ENCODE results near the gene RASA3. TPM values are rescaled to one million over a fixed set of nuclear protein-coding genes. Genes with fewer than 3 reads are reported as not detected.

The RASA3 gene
- total and polyA plus RNA-seq, 9 of the 15 experiments (the other 6 are each of a cell fraction or from before 2014, with no cell fraction given), result 0.72 to 25.3 (median 14.4) TPM

DNA sequence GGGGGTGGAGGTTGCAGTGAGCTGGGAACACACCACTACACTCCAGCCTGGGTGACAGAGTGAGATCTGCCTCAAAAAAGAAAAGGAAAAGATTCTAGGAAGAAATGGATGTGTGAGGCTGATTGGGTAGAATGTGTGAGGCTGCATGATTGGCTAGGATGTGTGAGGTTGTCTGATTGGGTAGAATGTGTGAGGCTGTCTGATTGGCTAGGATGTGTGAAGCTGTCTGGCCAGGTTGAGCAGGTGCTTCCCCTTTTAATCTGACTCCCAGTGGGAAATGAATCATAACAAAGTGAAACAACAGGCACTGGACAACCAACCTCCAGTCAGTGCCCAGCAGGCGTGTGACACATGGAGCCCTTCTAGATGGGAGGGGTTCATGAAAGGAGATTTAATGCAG lies 173.2 kb downstream of the RASA3 start (continued):
- TF ChIP-seq ZNF449 (CRISPR knock-in tag; IDR thresholded peaks at IDR 0.05), result no peak
- TF ChIP-seq YBX1 (IDR thresholded peaks at IDR 0.05), result no peak
- no peak for TF ChIP-seq PRPF4 (IDR thresholded peaks at IDR 0.05; ENCODE audit: insufficient read depth, low read depth, low read length, poor library complexity, severe bottlenecking)
- no peak for TF ChIP-seq HLTF (IDR thresholded peaks at IDR 0.05)
- TF ChIP-seq RBM22 (IDR thresholded peaks at IDR 0.05; ENCODE audit: low read depth, low read length, poor library complexity, severe bottlenecking), result no peak
- TF ChIP-seq ZBTB12 (CRISPR knock-in tag; IDR thresholded peaks at IDR 0.05), result no peak
- 0 out of 4 replicates have a peak, but pooled peaks of 1 of the 2 experiments have one; percentile 29 for TF ChIP-seq NRF1 (conservative IDR thresholded peaks at IDR 0.05 in 1 of 2, IDR thresholded peaks at IDR 0.05 in 1 of 2)
- no peak for TF ChIP-seq ZKSCAN3 (CRISPR knock-in tag; IDR thresholded peaks at IDR 0.05)
- peak; percentile 47 for TF ChIP-seq ASH1L (IDR thresholded peaks at IDR 0.05; ENCODE audit: borderline replicate concordance, low read depth, partially characterized antibody)
- TF ChIP-seq MIER1 (IDR thresholded peaks at IDR 0.05; ENCODE audit: low read depth), result no peak
- no peak for TF ChIP-seq HNRNPLL (IDR thresholded peaks at IDR 0.05; ENCODE audit: low read depth, low read length, poor library complexity, severe bottlenecking)
- no peak for TF ChIP-seq HEY1 (CRISPR knock-in tag; IDR thresholded peaks at IDR 0.05; ENCODE audit: borderline replicate concordance)
- TF ChIP-seq HNRNPL (IDR thresholded peaks at IDR 0.05; ENCODE audit: low read depth, low read length), result no peak
- TF ChIP-seq ZNF79 (CRISPR knock-in tag; IDR thresholded peaks at IDR 0.05; ENCODE audit: low read depth), result no peak
- peak; percentile 48 for TF ChIP-seq NFYB (IDR thresholded peaks at IDR 0.05; ENCODE audit: extremely low read depth, insufficient read length)
- no peak for TF ChIP-seq ZSCAN29 (IDR thresholded peaks at IDR 0.05)
- no peak for TF ChIP-seq TFE3 (CRISPR knock-in tag; IDR thresholded peaks at IDR 0.05)
- TF ChIP-seq, protein P1, sequence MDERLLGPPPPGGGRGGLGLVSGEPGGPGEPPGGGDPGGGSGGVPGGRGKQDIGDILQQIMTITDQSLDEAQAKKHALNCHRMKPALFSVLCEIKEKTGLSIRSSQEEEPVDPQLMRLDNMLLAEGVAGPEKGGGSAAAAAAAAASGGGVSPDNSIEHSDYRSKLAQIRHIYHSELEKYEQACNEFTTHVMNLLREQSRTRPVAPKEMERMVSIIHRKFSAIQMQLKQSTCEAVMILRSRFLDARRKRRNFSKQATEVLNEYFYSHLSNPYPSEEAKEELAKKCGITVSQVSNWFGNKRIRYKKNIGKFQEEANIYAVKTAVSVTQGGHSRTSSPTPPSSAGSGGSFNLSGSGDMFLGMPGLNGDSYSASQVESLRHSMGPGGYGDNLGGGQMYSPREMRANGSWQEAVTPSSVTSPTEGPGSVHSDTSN (CRISPR knock-in tag; IDR thresholded peaks at IDR 0.05; ENCODE audit: low read depth), result no peak
- TF ChIP-seq, protein P1 (tag; conservative IDR thresholded peaks at IDR 0.05; ENCODE audit: low read depth), result no peak
- no peak for TF ChIP-seq HDAC2 (IDR thresholded peaks at IDR 0.05)

Data from K562 (cell line).